ENCODE results near the gene GLT6D1.

- TF ChIP-seq CTCF (conservative IDR thresholded peaks at IDR 0.05) (no peak), EZH2 (IDR thresholded peaks at IDR 0.05; ENCODE audit: low read depth) (no peak)
Observed at GRCh38 chr9:135669616-135670285, 30.4 kb upstream of the GLT6D1 start.

Data from PC-9 (cell line).